Panc1 (cell line): ENCODE measurements around the gene XKR7.

Source experiments
- CTCF ChIP-seq: fragments of 450-650 bp; IDR thresholded peaks from 2 replicates; pipeline ENCODE4 v1.5.1; 2017; ENCODE audit warnings: mild to moderate bottlenecking
- REST ChIP-seq, 2 experiments: IDR thresholded peaks; 2 replicates each; pipeline ENCODE4 v1.6.1; 2011 to 2012; ENCODE audit warnings: low read depth in 2 of 2, control low read depth in 1 of 2, low read length in 1 of 2, mild to moderate bottlenecking in 1 of 2, moderate library complexity in 1 of 2; ENCODE audit not compliant: insufficient read depth in 1 of 2

- no peak for TF ChIP-seq CTCF
- peak; percentile 99 to 100 for TF ChIP-seq REST (IDR thresholded peaks at IDR 0.05; ENCODE audit: insufficient read depth in 1 of 2, low read depth in 2 of 2, low read length in 1 of 2)
Observed at GRCh38 chr20:31968291-31969126, 558 bp downstream of the XKR7 start.
